HUES6 (cell line): Measurements from ENCODE around the gene DDX21.
"Not testable (repeated sequence)": the region's sequence is repeated elsewhere in the genome, so short reads cannot be mapped to it uniquely, and the experiment has no call there.

Source experiments
- H3K27ac ChIP-seq: 2 replicates; pipeline ENCODE4 v1.7.0; 2013; ENCODE audit warnings: low read depth, mild to moderate bottlenecking, low read length, inconsistent platforms
- H3K27me3 ChIP-seq: 2 replicates; pipeline ENCODE4 v1.6.1; 2013; ENCODE audit warnings: low read length; ENCODE audit not compliant: control insufficient read depth, insufficient read depth
- H3K36me3 ChIP-seq: 2 replicates; pipeline ENCODE4 v1.6.1; 2013; ENCODE audit warnings: low read length; ENCODE audit not compliant: control insufficient read depth, insufficient read depth
- H3K4me1 ChIP-seq: 2 replicates; pipeline ENCODE4 v1.6.1; 2013; ENCODE audit warnings: low read length; ENCODE audit not compliant: control insufficient read depth, insufficient read depth
- H3K4me3 ChIP-seq: 2 replicates; pipeline ENCODE4 v1.5.1; 2013; ENCODE audit warnings: low read depth, low read length
- H3K9ac ChIP-seq: one replicate; pipeline ENCODE4 v1.6.1; 2013; ENCODE audit warnings: mild to moderate bottlenecking, low read length
- H3K9me3 ChIP-seq: 2 replicates; pipeline ENCODE4 v1.6.1; 2013; ENCODE audit warnings: low read depth, low read length; ENCODE audit not compliant: control insufficient read depth, insufficient read depth

DDX21 gene

DNA sequence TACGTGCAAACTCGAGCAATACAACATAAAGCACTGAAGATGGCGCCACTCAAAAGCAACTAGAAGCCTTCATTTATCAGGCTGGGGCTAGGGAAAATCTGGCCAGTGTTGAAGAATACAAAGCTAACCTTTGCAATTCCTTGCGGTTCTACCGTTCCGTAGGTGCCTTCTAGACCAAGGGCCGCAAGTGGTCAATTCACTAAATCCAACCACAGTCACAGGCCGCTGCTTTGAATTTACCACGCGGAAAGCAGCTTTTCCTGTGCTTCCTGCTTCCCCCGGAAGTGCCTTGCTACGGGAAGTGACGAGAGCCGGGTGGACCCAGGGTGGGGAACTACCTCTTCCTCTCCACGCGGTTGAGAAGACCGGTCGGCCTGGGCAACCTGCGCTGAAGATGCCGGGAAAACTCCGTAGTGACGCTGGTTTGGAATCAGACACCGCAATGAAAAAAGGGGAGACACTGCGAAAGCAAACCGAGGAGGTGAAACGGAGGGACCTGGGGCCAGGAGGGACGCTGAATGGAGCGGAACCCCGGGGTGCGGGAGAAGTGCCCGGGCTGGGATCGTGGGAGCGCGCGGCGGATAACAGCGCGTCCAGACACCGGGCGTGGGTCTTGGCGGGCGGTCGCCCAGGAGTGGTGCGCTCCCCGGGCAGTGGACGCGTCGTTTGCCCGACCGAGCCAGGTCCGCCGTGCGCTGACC lies at the start of gene DDX21:
TSS of gene DDX21 (plus strand) at position 339 of the 701 bp plus-strand sequence. CDS start at position 395, 56 bp downstream.
- Histone ChIP-seq H3K36me3 (peaks cover 25% of the 10 kb centered on the region), H3K27me3 (no peaks in the 10 kb centered on the region), H3K4me3 (peak within 1 kb of the TSS; percentile 79), H3K27ac (peak within 1 kb of the TSS; percentile 71), H3K9ac (peak within 1 kb of the TSS; percentile 93), H3K4me1 (no peaks in the 10 kb centered on the region), H3K9me3 (no peaks in the 10 kb centered on the region)

DNA sequence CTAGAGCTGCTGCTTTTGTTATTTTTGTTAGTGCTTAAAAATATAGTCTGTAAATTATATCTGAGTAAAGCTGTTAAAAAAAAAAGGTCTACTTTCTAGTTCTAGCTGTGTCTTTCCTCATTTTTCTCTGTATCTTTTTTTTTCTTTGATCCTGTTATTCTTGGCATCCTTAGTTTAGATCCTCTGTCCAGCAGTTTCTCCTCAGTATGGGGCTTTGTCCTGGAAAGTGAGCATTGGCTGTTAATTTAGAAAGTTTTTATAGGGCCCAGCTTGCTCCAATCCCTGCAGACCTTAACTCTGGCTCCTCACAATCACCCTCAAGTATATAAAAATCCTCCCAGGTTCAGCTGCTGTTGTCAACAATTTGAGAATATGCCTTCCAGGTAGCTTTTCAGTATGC lies 31.4 kb upstream of the DDX21 start:
- Histone ChIP-seq H3K9me3 (no peaks in the 10 kb centered on the region), H3K27ac (no peak overlapping the region), H3K4me3 (no peak overlapping the region), H3K36me3 (peaks cover 27% of the 10 kb centered on the region), H3K4me1 (no peaks in the 10 kb centered on the region), H3K9ac (no peak overlapping the region), H3K27me3 (no peaks in the 10 kb centered on the region)

DNA sequence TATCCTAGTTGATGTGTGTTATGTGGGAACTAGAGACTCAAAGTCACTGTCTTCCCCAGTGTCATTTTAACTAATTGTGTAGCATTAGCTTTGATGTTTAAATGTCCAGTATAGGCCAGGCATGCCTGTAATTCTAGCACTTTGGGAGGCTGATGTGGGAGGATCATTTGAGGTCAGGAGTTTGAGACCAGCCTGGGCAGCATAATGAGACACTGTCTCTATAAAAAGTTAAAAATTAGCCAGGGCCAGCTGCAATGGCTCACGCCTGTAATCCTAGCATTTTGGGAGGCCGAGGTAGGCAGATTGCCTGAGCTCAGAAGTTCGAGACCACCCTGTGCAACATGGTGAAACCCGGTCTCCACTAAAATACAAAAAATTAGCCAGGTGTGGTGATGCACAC lies 30.5 kb upstream of the DDX21 start:
- H3K4me1 ChIP-seq = no peaks in the 10 kb centered on the region
- H3K36me3 ChIP-seq = peaks cover 28% of the 10 kb centered on the region

DNA sequence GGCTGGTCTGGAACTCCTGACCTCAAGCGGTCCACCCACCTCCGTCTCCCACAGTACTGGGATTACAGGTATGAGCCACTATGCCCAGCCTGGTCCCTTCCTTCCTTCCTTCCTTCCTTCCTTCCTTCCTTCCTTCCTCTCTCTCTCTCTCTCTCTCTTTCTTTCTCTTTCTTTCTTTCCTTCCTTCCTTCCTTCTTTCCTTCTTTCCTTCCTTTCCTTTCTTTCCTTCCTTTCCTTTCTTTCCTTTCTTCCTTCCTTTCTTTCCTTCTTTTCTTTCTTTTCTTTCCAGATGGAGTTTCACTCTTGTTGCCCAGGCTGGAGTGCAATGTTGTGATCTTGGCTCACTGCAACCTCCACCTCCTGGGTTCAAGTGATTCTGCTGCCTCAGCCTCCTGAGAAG lies 26.8 kb upstream of the DDX21 start:
- H3K27me3 ChIP-seq, H3K4me3 ChIP-seq, H3K9me3 ChIP-seq, H3K9ac ChIP-seq, H3K4me1 ChIP-seq, H3K27ac ChIP-seq: not testable (repeated sequence)
- peaks cover 41% of the 10 kb centered on the region for H3K36me3 ChIP-seq

More for the DNA sequence above, 30.5 kb upstream of the DDX21 start:
- Histone ChIP-seq H3K9me3 (no peaks in the 10 kb centered on the region), H3K4me3 (no peak overlapping the region), H3K27me3 (no peaks in the 10 kb centered on the region), H3K27ac (no peak overlapping the region), H3K9ac (no peak overlapping the region)

DNA sequence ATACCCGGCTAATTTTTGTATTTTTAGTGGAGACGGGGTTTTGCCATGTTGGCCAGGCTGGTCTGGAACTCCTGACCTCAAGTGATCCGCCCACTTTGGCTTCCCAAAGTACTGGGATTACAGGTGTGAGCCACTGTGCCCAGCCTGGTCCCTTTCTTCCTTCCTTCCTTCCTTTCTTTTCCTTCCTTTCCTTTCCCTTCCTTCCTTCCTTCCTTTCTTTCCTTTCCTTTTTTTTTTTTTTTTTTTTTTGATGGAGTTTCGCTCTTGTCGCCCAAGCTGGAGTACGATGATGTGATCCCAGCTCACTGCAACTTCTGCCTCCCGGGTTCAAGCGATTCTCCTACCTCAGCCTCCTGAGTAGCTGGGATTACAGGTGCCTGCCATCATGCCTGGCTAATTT lies 26.1 kb upstream of the DDX21 start:
- not testable (repeated sequence) for H3K27me3 ChIP-seq, H3K4me1 ChIP-seq, H3K4me3 ChIP-seq, H3K9ac ChIP-seq, H3K27ac ChIP-seq, H3K9me3 ChIP-seq
- peaks cover 43% of the 10 kb centered on the region for H3K36me3 ChIP-seq

DNA sequence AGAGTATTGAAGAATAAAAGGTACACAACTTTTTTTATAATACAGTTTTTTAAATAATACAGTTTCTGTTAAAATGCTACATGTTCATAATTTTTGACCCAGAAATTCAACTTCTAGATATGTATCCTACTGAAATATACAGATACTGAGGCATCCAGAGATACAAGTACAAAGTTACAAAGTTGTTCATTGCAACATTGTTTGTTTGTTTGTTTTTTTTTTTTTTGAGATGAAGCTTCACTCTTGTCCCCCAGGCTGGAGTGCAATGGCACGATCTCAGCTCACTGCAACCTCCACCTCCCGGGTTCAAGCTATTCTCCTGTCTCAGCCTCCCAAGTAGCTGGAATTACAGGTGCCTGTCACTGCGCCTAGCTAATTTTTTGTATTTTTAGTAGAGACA lies 23.1 kb upstream of the DDX21 start:
- not testable (repeated sequence) for H3K4me1 ChIP-seq, H3K27ac ChIP-seq, H3K9ac ChIP-seq, H3K27me3 ChIP-seq, H3K4me3 ChIP-seq, H3K9me3 ChIP-seq
- H3K36me3 ChIP-seq = peaks cover 57% of the 10 kb centered on the region

DNA sequence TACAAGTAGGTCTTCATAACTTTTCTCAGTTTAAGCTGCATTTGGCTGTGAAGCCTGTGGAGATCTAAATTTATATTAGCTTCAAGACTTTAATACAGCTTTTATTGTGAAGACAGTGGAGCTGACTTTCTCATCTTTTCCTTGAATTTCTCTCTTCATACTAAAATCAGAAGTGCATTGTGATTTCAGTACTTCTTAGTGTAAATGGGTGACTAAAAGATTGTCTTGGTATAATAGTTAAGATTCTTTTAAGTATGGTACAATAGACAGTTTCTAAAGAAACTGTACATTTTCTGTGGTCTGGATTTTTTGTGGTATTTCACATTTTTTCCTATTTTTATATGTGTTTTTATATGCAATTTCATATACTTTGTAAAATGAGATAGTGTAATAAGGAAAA lies 21.0 kb upstream of the DDX21 start:
- Histone ChIP-seq H3K9me3 (no peaks in the 10 kb centered on the region), H3K27me3 (no peaks in the 10 kb centered on the region), H3K9ac (no peak overlapping the region), H3K4me3 (no peak overlapping the region), H3K4me1 (no peaks in the 10 kb centered on the region), H3K27ac (no peak overlapping the region), H3K36me3 (peaks cover 73% of the 10 kb centered on the region)

DNA sequence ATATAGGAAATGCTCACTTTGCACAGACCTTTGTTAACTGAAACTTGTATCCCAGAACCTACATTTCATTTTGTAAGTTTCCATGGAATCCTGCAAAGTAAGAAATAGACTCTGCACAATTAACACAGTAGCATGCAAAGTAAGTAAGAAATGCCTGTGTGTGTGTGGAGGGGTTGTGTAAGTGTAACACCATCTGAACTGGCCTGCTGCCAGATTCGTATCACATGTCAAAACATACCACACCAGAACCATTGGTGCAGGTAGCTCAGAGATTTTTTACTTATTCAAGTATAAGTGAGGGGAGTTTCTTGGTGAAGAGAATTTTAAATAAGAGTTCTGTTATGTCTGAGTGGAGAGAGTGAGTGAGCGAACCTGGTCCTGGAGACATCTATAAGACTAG lies 17.9 kb upstream of the DDX21 start:
- H3K4me3 ChIP-seq = no peak overlapping the region
- no peaks in the 10 kb centered on the region for H3K9me3 ChIP-seq
- peaks cover 71% of the 10 kb centered on the region for H3K36me3 ChIP-seq
- no peaks in the 10 kb centered on the region for H3K4me1 ChIP-seq
- no peak overlapping the region for H3K27ac ChIP-seq
- H3K9ac ChIP-seq = no peak overlapping the region
- H3K27me3 ChIP-seq = no peaks in the 10 kb centered on the region

DNA sequence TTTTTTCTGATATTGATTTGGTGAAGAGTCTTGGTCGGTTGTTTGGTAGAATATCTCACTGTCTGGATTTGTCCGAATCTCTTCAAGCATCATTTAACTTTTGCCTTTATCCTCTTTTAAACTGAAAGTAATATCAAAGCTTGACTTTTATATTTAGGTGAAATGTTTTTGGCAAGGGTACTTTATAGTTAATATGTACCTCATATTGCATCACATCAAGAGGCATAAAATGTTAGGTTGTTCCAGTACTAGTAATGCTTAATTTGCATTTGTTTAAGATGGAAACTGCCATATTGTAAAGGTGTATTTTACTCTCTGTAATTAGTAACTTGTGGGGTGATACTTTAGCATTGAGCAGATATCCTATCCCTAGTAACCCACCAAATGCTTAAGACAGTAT lies 17.1 kb upstream of the DDX21 start:
- Histone ChIP-seq H3K4me1 (no peaks in the 10 kb centered on the region), H3K4me3 (no peak overlapping the region), H3K9ac (no peak overlapping the region), H3K27ac (no peak overlapping the region), H3K9me3 (no peaks in the 10 kb centered on the region), H3K27me3 (no peaks in the 10 kb centered on the region), H3K36me3 (peaks cover 74% of the 10 kb centered on the region)

DNA sequence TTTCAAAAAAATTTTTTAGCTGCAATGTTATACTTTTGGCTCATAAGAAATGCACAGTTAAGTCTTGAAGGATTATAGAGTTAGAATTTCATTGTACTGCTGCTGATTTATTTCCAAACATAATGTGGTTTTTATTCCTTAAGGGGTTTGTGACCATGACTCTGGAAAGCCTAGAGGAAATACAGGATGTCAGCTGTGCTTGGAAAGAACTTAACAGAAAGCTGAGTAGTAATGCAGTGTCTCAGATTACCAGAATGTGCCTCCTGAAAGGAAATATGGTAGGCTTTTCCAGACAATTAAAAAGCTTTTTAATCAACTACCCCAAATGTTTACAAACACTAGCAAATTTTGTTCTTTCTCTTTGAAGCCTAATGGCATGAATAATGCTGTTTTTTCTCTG lies 15.1 kb upstream of the DDX21 start:
- H3K9ac ChIP-seq, H3K9me3 ChIP-seq, H3K27ac ChIP-seq, H3K4me3 ChIP-seq, H3K4me1 ChIP-seq, H3K27me3 ChIP-seq: not testable (repeated sequence)
- H3K36me3 ChIP-seq = peaks cover 72% of the 10 kb centered on the region

DNA sequence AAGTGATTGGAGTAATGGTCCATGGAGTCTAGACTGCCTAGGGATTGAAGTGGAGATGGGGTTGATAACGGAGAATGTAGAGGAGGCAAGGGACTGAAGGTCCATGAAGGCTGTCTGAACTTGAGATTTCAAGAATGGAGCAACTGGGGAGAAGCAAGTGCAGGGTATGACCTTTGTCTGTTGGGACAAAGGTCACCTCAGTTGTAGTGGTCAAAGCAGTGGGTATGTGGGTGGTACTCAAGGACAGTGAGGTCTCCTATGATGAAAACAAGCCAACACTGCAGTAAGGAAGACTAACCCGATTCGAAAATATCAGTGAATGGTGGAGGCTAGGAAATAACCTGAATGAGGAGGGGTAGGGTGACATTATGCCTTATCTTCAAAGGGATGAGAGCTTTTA lies 5.4 kb upstream of the DDX21 start:
- Histone ChIP-seq H3K36me3 (peaks cover 25% of the 10 kb centered on the region), H3K4me1 (no peaks in the 10 kb centered on the region), H3K4me3 (no peak overlapping the region), H3K27ac (no peak overlapping the region), H3K27me3 (no peaks in the 10 kb centered on the region), H3K9me3 (no peaks in the 10 kb centered on the region), H3K9ac (no peak overlapping the region)

DNA sequence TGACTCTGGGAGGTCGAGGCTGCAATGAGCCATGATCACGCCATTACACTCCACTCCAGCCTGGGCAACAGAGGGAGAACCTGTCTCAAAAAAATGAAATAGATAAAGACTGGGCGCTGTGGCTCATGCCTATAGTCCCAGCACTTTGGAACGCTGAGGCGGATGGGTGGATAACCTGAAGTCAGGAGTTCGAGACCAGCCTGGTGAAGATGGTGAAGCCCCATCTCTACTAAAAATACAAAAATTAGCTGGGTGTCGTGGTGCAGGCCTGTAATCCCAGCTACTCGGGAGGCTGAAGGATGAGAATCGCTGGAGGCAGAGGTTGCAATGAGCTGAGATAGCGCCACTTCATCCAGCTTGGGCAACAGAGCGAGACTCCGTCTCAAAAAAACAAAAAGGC lies 1.1 kb upstream of the DDX21 start:
- H3K9me3 ChIP-seq = no peaks in the 10 kb centered on the region
- peaks cover 16% of the 10 kb centered on the region for H3K36me3 ChIP-seq
- H3K27ac ChIP-seq = no peak overlapping the region
- H3K4me3 ChIP-seq = peak overlapping the region; percentile 79; the same call in 1 of the 2 replicates
- H3K27me3 ChIP-seq = no peaks in the 10 kb centered on the region
- no peaks in the 10 kb centered on the region for H3K4me1 ChIP-seq
- no peak overlapping the region for H3K9ac ChIP-seq
